Measurements from ENCODE around the gene IFITM1.
"Not testable (repeated sequence)": the region's sequence is repeated elsewhere in the genome, so short reads cannot be mapped to it uniquely, and the experiment has no call there.

Gene IFITM1

DNA sequence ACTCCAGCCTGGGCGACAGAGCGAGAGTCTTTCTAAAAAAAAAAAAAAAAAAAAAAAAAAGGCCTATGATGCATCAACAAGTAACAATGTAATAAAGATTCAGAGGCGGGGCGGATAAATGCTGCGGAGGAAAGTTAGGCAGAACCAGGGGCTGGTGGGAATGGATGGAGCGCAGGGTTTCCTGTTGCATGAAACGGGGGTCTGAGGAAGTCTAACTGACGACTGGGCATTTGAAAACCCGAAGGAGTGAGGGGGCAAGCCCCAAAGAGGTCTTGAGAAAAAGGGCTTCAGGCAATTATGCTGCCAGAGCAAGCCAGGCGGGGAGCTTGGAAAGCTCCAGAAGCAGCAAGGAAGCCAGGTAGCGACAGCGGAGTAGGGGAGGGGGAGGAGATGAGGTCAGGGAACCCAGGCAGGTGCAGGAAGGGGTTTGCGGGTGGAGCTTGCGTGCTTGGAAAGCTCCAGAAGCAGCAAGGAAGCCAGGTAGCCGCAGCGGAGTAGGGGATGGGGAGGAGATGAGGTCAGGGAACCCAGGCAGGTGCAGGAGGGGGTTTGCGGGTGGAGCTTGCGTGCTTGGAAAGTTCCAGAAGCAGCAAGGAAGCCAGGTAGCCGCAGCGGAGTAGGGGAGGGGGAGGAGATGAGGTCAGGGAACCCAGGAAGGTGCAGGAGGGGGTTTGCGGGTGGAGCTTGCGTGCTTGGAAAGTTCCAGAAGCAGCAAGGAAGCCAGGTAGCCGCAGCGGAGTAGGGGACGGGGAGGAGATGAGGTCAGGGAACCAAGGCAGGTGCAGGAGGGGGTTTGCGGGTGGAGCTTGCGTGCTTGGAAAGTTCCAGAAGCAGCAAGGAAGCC, 26.6 kb upstream of the IFITM1 start:
- Mint-ChIP-seq H3K4me1 (peaks cover 28% of the 10 kb centered on the region), H3K4me3 (peak overlapping the region; percentile 96), H3K27me3 (peaks cover 16% of the 10 kb centered on the region), H3K27ac (peak overlapping the region; percentile 83)
- ATAC-seq (ENCODE audit: low read depth); H3K9me3 Mint-ChIP-seq; H3K36me3 Mint-ChIP-seq; DNase-seq (ENCODE audit: low spot score in 2 of 2): not testable (repeated sequence)

DNA sequence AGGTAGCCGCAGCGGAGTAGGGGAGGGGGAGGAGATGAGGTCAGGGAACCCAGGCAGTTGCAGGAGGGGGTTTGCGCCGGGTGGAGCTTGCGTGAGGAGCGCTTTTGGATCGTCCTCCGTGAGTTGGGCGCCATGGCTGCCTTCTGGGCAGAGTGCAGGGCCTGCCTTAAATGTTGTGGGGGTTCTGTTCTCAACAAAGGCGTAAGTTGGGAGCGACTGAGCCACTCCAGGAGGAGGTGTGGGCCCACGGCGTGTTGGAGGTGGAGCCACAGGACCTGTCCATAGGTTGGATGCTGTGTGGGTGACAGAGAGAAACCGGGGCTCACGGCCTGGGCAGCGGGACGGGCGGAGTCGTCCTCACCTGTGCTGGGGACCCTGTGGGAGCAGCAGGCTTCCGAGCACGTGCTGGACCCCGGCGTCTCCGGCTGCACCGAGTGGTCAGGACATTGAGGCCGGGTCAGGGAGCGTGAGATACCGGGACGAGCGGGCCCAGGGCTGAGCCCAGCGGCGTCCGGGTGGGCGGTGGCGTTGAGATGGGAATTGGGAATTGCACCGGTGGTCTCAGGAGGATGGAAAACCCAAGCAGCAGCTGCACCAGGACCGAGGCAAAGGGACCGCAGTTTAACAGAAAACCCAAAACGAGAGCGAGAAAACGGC, 25.9 kb upstream of the IFITM1 start:
- peak overlapping the region; percentile 83 for H3K27ac Mint-ChIP-seq
- ATAC-seq (ENCODE audit: low read depth): peak; percentile 14
- H3K27me3 Mint-ChIP-seq: peaks cover 10% of the 10 kb centered on the region
- peak overlapping the region; percentile 96 for H3K4me3 Mint-ChIP-seq
- H3K9me3 Mint-ChIP-seq: no peaks in the 10 kb centered on the region
- no peak for DNase-seq (ENCODE audit: low spot score in 2 of 2)
- peaks cover 8% of the 10 kb centered on the region for H3K36me3 Mint-ChIP-seq
- H3K4me1 Mint-ChIP-seq: peaks cover 24% of the 10 kb centered on the region

DNA sequence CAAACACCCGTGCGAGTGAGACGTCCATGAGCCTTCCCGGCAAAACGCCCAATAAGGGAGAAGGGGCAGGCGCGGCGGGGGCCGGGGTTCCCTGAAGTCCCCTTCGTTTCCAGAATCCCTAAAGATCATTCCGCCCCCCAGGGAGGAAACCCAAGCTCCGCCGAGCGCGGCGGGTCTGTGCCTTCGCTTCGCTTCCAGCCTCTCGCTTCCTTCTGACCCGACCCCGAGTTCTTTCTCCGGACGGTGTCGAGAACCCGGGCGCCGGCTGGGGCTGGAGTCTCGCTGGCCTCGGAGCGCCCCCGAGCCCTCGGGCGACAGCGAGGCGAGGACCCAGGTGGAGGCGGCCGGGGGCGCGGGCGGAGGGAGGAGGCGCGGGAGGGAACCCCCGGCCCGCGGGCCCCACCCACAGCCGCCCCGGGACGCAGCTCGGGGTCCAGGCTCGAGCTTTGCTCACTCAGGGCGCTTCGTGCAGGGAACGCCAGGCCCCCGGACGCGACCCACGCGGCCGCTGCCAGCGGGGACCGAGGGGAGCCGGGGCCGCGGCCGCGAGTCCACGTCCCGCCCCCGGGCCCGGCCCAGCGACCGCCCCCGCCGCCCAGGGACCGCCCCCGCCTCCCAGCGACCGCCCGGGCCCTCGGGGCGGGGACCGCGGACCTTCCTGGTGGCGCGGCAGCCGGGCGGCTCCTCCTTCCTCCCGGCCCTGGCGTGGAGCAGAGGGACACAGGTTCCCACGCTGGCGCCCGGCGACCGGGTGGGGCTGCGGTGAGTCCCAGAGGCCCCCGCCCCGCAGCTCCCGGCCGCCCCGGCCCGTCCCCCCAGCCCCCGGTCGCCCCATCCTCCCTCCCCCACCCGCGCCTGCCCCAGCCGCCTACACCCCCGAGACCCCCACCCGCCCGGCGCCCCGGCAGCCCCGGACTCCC, 25.1 kb upstream of the IFITM1 start, which contains the start of gene PGGHG:
PGGHG (plus strand) TSS at position 649 of the 920 bp plus-strand sequence. CDS start 691 bp downstream, outside the sequence.
- Mint-ChIP-seq H3K4me1 (peaks cover 24% of the 10 kb centered on the region), H3K27me3 (peaks cover 7% of the 10 kb centered on the region)
- ATAC-seq (ENCODE audit: low read depth): peak; percentile 76

DNA sequence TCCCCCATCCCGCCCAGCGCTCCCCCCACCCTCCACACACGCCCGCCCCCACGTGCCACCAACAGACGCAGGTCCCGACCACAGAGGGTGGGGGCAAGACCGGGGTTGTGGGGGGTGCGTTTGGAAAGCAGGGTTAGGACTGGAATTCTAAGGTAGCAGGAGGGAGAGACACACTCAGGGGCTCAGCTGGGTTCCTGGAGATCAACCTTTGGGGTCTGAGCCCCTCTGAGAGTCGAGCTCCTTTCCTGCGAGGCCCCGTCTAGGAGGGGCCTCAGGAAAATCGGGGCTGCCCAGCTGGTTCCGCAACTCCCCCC, 24.5 kb upstream of the IFITM1 start:
- Mint-ChIP-seq H3K9me3 (no peaks in the 10 kb centered on the region), H3K4me3 (peak overlapping the region; percentile 82), H3K27ac (peak overlapping the region; percentile 63), H3K36me3 (peaks cover 10% of the 10 kb centered on the region), H3K27me3 (peaks cover 6% of the 10 kb centered on the region), H3K4me1 (peaks cover 24% of the 10 kb centered on the region)
- DNase-seq (ENCODE audit: low spot score in 2 of 2) (no peak), ATAC-seq (ENCODE audit: low read depth) (peak; percentile 54)

More for the DNA sequence above, 25.1 kb upstream of the IFITM1 start, which contains the start of gene PGGHG:
- Mint-ChIP-seq H3K27ac (peak within 1 kb of the TSS; percentile 83), H3K9me3 (no peaks in the 10 kb centered on the region), H3K4me3 (peak within 1 kb of the TSS; percentile 96), H3K36me3 (peaks cover 8% of the 10 kb centered on the region)
- DNase-seq (ENCODE audit: low spot score in 2 of 2): no peak

DNA sequence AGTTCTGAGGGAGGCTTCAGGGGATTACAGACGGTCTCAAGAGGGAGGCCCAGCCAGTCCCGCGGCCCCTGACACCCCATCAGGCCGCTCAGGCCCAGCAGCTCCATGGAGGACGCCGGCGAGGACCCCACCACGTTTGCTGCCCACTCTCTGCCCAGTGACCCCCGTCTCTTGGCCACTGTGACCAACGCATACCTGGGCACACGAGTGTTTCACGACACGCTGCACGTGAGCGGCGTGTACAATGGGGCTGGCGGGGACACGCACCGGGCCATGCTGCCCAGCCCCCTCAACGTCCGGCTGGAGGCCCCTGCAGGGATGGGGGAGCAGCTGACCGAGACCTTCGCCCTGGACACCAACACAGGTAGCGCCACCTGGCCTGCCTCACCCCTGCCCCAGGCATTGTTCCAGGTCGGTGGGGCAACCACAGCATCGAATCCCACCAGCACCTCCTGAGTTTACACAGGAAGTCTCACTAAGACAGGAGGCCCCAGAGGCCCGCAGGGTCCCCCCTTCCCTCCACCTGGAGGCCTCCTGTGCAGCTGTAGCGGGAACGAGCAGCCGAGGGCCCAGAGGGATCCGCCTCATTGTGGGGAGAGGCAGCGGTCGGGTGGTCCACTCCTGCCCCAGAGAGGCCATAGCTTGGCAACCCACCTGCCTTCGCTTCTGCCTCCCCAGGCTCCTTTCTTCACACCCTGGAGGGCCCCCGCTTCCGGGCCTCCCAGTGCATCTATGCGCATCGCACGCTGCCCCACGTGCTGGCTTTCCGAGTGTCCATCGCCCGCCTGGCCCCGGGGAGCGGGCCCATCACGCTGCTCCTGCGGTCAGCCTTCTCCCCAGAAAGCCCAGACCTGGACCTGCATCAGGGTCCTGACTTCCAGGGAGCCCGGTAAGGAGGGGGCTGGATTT, 23.9 kb upstream of the IFITM1 start:
- Mint-ChIP-seq H3K27me3 (peaks cover 6% of the 10 kb centered on the region), H3K9me3 (no peaks in the 10 kb centered on the region), H3K27ac (peak overlapping the region; percentile 63), H3K4me3 (peak overlapping the region; percentile 82), H3K4me1 (peaks cover 23% of the 10 kb centered on the region), H3K36me3 (peaks cover 10% of the 10 kb centered on the region)
- DNase-seq (ENCODE audit: low spot score in 2 of 2) (no peak), ATAC-seq (ENCODE audit: low read depth) (no peak)

DNA sequence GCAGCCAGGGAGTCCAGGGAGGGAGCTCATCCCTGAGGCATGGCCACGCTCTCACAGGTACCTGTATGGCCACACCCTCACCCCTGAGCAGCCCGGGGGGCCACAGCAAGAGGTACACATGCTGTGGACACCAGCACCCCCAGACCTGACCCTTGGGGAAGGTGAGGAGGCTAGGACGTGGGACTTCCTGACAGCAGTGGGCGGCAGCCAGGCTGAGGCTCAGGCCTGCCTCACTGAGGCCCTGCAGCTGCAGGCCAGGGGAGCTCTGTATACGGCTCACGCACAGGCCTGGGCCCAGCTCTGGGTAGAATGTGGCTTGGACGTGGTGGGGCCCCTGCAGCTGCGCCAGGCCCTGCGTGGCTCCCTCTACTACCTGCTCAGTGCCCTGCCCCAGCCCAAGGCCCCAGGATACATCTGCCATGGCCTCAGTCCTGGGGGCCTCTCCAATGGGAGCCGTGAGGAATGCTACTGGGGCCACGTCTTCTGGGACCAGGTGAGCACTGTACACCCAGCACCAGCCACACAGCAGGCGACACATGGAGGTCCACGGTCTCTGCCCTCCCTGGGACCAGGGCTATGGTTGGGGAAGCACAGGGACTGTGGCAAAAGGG, 23.1 kb upstream of the IFITM1 start:
- ATAC-seq (ENCODE audit: low read depth): no peak
- Mint-ChIP-seq H3K4me3 (peak overlapping the region; percentile 82), H3K27me3 (peaks cover 5% of the 10 kb centered on the region), H3K27ac (peak overlapping the region; percentile 6), H3K4me1 (peaks cover 22% of the 10 kb centered on the region), H3K36me3 (peaks cover 10% of the 10 kb centered on the region), H3K9me3 (no peaks in the 10 kb centered on the region)
- DNase-seq (ENCODE audit: low spot score in 2 of 2): no peak

DNA sequence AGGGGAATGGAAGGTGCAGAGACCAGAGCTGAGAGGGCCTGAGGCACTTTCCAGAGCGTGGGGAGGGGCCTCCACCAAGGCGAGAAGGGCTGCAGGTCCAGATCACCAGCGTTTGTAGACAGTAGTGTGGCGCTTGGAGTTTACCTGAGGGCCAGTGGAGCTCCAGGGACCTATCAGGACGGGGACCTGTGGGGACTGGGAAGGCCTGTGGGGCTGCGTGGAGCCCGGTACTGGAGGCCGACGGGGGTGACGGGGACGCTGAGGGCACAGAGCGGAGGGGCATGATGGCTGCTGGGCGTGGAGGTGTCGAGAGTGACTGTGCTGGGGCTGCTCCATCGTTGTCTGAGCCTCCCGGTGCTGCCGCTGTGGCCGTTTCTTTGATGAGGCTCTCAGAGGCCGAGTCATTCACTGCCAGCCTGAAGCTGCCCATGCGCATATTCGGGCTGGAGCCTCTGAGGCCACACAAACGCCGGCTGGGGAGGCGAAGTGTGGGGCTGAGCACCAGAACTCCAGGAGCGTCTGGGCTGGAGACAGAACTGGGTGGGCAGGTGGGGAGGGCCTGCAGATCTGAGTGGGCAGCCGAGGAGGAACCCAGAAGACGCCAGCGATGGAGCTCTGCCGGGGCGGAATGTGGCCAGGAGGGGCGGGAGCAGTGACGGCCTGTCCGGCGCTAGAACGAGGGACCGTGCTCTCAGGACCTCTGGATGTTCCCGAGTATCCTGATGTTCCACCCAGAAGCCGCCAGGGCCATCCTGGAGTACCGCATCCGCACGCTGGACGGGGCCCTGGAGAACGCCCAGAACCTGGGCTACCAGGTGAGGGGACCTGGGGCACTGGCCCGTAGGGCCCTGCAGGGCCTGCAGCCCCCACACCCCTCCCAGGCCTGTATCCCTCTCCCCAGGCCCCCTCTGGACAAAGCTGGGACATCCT, 22.3 kb upstream of the IFITM1 start:
- H3K9me3 Mint-ChIP-seq: no peaks in the 10 kb centered on the region
- H3K27ac Mint-ChIP-seq: peak overlapping the region; percentile 6
- DNase-seq (ENCODE audit: low spot score in 2 of 2) (no peak), ATAC-seq (ENCODE audit: low read depth) (no peak)
- H3K4me3 Mint-ChIP-seq: no peak overlapping the region
- peaks cover 5% of the 10 kb centered on the region for H3K27me3 Mint-ChIP-seq
- peaks cover 10% of the 10 kb centered on the region for H3K36me3 Mint-ChIP-seq
- H3K4me1 Mint-ChIP-seq: peaks cover 22% of the 10 kb centered on the region

DNA sequence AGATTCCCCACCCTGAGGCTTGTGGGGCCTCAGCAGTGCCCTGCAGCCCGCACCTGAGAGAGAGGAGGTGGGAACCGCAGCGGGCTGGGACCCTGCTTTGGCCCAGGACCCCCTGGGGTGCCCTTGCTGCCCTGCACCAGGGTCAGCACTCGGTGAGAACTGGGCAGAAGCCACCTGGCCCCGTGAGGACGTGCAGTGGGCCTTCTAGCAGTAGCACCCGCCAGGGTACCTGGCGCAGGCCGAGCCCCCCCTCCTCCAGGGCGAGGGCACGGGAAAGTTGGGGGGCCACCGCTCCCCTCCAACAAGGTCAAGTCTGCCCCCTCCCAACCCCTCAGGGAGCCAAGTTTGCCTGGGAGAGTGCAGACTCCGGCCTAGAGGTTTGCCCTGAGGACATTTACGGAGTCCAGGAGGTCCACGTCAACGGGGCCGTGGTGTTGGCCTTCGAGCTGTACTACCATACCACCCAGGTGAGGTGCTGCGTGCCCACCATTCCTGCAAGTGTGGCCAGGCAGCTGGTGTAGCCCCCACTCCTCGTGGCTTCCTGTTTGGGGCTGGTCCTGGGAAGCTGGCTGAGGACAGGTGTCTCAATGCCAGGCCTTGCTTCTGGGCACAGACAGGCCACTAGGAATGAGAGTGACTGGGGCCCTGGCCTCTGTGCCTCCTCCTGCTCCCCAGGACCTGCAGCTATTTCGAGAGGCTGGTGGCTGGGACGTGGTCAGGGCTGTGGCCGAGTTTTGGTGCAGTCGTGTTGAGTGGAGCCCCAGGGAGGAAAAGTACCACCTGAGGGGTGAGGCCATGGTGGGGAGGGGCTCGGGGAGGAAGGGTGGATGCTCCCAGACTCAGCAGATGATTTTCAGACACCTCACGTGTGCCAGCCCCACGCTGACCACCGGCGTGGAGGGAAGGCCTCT, 21.4 kb upstream of the IFITM1 start:
- Mint-ChIP-seq H3K4me1 (peaks cover 18% of the 10 kb centered on the region), H3K36me3 (peaks cover 10% of the 10 kb centered on the region), H3K9me3 (no peaks in the 10 kb centered on the region), H3K4me3 (no peak overlapping the region), H3K27me3 (no peaks in the 10 kb centered on the region), H3K27ac (no peak overlapping the region)
- no peak for DNase-seq (ENCODE audit: low spot score in 2 of 2)
- no peak for ATAC-seq (ENCODE audit: low read depth)

DNA sequence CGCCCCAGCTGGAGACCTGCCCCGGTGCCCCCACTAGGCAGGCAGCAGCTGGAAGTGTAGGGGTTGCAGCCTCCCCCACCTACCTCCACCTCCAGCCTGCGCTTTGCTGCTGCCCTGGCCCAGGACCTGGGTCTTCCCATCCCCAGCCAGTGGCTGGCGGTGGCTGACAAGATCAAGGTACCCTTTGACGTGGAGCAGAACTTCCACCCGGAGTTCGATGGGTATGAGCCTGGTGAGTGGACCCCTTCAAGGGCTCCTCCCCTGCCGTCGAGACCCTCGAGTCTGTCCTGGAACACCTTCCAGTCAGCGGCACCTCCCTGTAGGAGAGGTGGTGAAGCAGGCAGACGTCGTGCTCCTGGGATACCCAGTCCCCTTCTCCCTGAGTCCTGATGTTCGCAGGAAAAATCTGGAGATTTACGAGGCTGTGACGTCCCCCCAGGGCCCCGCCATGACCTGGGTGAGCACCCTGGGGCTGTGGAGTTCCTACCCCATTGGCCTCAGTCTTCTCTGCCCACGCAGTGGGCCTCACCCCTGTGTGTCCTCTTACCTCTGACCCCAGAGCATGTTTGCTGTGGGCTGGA, 20.5 kb upstream of the IFITM1 start:
- Mint-ChIP-seq H3K4me3 (no peak overlapping the region), H3K9me3 (no peaks in the 10 kb centered on the region), H3K4me1 (peaks cover 15% of the 10 kb centered on the region), H3K27ac (no peak overlapping the region), H3K36me3 (peaks cover 8% of the 10 kb centered on the region), H3K27me3 (peaks cover 2% of the 10 kb centered on the region)
- ATAC-seq (ENCODE audit: low read depth) (no peak), DNase-seq (ENCODE audit: low spot score in 2 of 2) (no peak)

DNA sequence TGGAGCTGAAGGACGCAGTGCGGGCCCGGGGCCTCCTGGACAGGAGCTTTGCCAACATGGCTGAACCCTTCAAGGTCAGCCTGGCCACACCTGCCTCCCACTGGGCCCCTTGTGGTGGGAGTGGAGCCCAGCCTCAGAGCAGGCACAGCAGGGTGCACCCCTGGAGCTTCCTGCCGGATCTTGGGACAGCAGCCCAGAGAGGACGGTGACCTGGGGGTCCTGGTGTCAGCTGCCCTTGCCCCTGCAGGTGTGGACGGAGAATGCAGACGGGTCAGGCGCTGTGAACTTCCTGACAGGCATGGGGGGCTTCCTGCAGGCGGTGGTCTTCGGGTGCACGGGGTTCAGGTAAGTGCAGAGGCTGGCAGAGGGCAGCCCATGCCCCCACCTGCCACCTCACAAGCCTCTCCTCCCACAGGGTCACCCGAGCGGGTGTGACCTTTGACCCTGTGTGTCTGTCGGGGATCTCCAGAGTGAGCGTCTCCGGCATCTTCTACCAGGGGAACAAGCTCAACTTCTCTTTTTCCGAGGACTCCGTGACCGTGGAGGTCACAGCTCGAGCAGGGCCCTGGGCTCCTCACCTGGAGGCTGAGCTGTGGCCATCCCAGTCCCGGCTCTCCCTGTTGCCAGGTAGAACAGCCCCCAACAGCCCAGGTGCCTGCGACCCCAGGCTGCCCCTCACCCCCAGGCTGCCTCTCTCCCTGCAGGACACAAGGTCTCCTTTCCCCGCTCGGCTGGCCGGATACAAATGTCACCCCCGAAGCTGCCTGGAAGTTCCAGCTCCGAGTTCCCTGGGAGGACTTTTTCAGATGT, 19.8 kb upstream of the IFITM1 start:
- H3K36me3 Mint-ChIP-seq: peaks cover 8% of the 10 kb centered on the region
- no peak overlapping the region for H3K27ac Mint-ChIP-seq
- H3K4me3 Mint-ChIP-seq: no peak overlapping the region
- ATAC-seq (ENCODE audit: low read depth): no peak
- H3K4me1 Mint-ChIP-seq: peaks cover 15% of the 10 kb centered on the region
- no peak for DNase-seq (ENCODE audit: low spot score in 2 of 2)
- H3K27me3 Mint-ChIP-seq: peaks cover 2% of the 10 kb centered on the region
- no peaks in the 10 kb centered on the region for H3K9me3 Mint-ChIP-seq

All from memory B cell (primary cell).